Inflammatory macrophage (primary cell): ENCODE data around the gene HOXA11.

Experiments
- DNase-seq, 2 donors: peaks; one replicate each; pipeline ENCODE4 v3.0.0-alpha.2; 2020 to 2022
- total RNA-seq, 18 experiments: gene quantifications; one replicate each; lab custom pipeline; 2026; ENCODE audit warnings: mixed read lengths in 6 of 18, inconsistent platforms in 2 of 18; lab: John Stamatoyannopoulos, UW

The HOXA11 gene
- total RNA-seq, result 0 to 0.07 (median 0) reads per million in 18 experiments

GRCh38 chr7:27185013-27185853 lies at the start of gene HOXA11:
Gene HOXA11 (minus strand): TSS chr7:27185232. CDS start chr7:27185144, 88 bp downstream.
- DNase-seq, result no peak

GRCh38 chr7:27229448-27229847 lies 44.4 kb upstream of the HOXA11 start:
- DNase-seq, result no peak

DNA sequence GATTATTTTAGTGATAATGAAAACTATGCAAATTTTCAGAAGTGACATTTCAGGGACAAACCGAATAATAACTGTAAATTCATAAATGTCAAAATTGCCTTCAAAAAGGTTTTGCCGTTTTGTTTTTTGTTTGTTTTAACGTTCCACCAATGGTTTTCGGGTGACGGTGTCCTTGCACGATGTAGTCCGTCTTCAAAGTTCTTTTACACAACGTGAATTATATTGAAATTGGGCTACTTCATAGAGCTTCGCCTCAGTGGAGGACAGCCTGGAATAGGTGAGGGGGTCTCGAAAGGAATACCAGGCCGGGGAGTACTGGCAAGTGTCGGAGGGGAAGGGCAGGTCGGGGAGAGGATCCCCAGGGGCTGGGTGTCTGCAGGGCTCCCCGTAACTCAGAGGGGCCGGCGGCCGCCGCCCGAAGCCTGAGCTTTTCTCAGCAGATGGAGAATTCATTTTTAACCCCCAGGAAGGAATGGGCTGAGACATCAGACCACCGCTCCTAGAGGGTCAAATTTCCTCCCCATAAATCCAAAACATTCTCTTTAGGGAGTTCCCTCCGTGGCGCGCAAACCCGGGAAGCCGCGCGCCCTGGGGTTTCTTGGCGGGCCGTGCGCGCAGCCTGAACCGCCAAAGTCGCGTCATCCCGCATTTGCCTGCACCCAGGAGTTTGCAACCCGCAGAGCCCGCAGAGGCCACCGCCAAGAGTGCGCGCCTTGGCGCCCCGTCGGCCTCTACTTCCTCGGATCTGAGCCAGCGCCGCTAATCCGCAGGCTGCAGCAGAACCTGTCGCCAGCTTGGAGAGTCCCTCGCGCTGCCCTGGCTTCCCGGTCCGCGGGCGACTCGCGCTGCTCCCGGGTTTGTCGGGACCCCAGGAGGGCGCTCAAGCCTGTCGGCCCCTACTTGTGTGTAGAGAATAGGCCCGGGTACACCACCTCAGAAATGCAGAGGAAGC lies 40.2 kb upstream of the HOXA11 start:
- no peak for DNase-seq

DNA sequence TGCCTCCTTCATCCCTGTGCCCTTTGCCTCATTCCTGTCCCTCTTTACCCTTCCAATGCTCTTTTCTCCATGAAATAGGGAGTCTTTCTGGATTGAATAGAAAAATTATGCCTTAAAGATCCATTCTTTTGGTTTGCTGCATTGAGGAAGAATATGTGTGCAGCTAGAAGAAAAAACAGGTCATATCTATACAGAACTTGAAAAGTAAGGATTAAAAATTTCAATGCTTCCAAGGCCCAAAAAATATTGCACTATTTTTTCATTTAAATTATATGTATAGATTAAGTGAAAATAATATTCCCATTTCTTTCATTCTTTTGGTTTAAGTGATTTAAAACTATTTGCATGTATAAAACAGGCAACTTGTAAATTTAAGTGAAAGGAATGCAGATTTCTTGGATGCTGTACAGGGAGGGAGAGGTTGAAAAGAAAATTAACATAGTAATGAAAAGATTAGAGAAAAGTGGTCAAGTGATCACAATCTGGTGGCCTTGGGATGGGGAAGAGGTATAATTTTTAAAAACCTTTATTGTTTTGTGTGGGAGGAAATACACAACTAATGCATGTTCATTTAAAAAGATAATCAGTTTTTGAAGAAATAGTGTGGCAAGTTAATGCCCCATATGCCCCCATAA lies 39.0 kb upstream of the HOXA11 start:
- no peak for DNase-seq

DNA sequence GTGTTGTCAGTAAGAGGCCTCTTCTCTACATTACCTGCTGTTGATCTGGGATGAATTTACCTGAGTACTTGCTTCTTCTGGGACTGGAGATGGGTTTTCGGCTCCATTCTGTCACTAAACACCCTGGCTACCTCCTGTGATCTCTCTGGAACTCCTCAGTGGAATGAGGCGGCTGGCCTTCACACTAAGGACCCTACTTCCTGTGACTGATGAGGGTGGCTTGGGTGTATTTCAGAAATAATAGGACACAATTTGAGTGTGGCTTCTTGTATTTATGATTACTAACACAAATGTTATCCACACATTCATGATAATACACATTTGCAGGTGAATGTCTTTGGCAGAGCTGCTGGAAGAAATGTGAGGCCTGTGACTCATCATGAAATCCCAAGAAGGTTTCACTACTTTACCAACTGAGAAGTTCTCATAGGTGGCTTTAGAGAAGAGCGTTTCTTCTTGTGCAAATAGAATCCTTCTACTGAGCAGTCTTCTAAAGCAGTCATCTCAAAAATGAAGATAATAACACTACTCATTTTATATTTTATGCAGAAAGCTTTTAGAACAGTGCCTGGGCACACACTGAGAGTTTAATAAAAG lies 36.3 kb upstream of the HOXA11 start:
- no peak for DNase-seq

GRCh38 chr7:27220440-27220955 lies 35.5 kb upstream of the HOXA11 start:
- DNase-seq, result no peak

GRCh38 chr7:27219821-27220220 lies 34.8 kb upstream of the HOXA11 start:
- DNase-seq, result no peak

DNA sequence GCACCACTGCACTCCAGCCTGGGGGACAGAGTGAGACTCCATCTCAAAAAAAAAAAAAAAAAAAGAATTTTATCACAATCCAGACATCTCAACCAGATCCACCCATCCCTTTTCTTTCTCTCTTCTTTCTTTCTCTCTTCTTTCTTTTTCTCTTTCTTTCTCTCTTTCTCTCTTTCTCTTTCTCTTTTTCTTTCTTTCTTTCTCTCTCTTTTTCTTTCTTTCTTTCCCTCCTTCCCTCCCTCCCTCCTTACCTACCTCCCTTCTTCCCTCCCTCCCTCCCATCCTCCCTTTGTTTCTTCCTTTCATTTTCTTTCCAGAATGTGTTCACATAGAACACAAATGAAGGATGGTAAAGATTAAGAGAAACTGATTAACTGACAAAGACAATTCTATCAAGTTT lies 32.9 kb upstream of the HOXA11 start:
- DNase-seq, result no peak

GRCh38 chr7:27215356-27215755 lies 30.3 kb upstream of the HOXA11 start:
- no peak for DNase-seq

DNA sequence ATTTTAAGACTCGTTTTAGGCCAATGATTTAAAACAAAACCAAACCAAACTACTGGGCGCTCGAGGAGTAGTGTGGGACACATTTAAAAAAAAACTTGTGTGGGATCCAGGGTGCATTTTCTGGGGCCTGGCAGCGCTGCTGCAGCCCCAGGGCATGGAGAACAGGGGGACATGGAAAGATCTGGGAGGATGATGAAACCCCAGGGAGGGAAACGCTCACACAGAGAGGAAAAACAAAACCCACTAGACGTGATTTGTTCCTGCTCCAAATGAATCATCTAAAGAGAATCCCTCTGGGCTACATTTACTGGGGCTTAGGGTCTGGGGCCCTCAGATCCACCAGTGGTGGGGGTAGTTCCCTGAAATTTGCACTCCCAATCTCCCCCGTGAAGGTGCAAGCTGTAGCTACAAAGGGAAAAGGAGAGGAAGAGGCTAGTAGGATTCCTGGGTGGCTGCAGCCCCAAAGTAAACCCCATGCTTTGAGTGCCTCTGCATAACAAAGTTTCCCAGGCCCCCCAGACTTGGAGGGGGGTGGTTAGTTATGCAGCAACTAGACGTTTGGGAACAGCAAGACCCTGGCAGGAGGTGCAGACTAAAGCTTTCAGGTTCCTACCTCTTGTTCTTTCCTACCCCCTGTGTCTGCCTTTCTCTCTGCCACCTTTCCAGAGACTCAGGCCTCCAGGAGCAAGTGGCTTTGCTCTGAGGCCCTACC lies 29.4 kb upstream of the HOXA11 start:
- no peak for DNase-seq

DNA sequence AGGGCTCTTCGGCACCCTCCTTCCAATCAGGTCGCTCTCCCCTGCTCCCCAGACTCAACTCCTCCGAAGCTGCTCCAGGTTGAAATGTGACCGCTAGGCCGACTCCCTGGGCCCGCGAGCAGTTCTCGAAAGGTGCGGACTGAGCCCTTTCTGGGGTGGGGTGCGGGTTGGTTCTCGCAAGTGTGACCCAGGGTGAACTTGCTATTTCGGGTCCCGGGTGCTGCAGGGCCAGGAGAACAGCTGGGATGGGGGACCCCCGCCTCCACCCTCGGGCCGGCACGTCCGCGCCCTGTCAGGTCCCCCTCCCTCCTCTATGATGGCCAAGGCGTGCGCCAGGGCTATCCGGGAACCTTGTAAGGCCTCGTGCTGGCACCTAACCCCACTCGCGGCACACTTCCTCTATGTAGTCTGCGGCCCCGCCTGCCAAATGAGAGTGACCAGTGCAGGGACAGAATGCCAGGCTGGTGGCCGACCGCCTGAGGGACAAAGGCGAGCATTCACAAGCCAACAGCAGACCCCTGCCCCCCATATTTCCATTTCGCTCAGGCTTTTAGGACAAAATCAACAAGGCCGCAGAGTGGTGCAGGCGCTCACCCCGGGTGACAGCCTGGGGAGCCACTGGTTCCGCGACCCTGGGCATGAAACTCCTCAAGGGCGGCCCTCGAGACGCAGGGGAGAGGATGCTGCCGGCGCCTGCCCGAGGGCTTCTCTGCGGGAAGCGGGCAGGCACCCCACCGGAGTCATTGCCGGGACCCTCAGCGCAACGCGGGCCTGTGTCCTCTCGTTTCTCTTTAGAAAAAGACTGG lies 28.6 kb upstream of the HOXA11 start:
- DNase-seq, result no peak

DNA sequence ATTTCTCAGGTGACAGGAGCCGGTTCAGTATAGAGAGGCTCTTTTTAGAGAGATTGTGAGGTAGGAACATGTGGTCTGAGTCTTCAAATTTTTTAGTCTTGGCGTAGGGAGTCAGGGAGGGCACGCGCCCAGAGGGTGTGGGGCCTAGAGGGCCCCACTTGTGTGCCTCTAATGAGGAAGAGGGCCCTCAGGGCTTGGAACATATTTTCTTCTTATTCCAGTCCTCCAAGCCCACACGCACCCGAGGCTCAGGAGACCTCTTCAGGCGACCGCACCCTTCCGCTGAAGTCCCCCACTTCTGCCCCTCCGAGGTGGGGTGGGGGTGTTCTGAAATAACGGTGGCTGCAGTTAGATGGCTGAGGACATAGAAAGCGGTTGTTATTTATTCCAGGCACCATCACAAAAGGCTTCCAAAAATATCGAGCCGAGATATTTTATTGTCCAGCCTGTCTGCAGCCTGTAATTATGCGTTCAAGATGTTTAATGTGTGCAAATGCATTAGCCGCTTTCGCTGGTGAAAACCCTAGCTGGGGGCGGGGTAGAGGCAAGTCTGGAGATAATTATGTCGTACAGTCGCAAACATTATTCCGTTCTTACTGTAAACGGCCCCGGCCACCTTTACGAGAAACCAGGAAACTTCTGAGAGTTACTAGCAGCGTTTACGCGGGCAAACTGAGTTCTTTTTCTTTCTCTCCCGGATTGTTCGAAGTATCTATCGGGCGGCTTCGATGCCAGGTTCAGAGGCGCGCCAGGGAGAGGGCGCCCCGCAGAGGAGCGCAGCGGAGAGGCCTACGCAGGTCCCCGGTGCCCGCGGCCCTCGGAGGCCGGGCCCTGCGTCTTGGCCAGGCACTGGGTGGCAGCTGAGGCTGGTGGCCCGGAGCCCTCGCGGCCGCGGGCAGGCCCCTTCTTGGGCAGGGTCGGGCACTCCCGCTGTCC lies 27.7 kb upstream of the HOXA11 start:
- no peak for DNase-seq

- no peak for DNase-seq
These were observed 26.8 kb upstream of the HOXA11 start for GRCh38 chr7:27211764-27212204.

GRCh38 chr7:27211084-27211446 lies 26.0 kb upstream of the HOXA11 start:
- DNase-seq, result no peak

GRCh38 chr7:27210441-27211083 lies 25.5 kb upstream of the HOXA11 start:
- peak in 1 of 2 donors; percentile 59 for DNase-seq

DNA sequence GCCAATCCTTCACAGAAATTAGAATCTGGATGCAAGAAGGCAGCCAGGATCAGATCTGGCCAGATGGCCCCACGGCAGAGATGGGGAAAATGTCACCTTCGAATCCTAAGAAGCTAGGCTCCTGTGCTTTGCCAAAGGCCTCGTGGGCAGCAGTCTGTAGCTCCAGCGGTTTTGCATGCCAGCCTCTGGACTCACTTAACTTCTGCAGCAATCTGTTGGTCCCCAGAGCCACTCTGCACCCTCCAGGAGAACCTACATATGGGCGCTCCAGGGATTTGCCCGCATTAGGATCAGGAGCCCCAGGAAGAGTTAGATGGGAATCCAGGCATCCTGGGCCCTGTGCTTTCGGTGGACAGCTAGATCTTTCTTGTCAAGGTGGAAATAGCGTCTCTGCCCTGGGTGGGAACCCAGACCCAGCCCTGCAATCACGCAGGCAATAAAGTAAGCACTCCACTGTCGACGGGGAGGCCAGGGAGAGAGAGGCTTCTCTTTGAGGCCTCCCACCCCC lies 25.0 kb upstream of the HOXA11 start:
- no peak for DNase-seq

DNA sequence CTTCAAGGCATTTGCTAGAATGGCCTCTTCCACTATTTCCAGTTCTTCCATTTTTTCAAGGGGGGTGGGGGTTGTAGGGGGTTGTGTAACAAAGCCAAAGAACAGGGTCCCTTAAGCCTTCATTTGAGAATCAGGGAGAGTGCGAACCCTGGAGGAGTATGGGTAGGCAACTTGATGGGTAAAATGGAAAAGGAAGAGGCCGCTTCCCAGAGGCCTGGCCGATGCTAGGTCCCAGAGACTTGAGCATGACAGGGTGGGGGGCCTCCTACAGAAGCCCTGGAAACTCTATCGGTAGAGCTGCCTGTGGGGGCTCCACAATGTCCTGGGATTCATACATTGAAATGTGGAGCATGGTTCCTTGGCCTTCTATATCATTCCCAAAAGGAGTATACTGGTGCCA lies 24.0 kb upstream of the HOXA11 start:
- DNase-seq, result no peak

DNA sequence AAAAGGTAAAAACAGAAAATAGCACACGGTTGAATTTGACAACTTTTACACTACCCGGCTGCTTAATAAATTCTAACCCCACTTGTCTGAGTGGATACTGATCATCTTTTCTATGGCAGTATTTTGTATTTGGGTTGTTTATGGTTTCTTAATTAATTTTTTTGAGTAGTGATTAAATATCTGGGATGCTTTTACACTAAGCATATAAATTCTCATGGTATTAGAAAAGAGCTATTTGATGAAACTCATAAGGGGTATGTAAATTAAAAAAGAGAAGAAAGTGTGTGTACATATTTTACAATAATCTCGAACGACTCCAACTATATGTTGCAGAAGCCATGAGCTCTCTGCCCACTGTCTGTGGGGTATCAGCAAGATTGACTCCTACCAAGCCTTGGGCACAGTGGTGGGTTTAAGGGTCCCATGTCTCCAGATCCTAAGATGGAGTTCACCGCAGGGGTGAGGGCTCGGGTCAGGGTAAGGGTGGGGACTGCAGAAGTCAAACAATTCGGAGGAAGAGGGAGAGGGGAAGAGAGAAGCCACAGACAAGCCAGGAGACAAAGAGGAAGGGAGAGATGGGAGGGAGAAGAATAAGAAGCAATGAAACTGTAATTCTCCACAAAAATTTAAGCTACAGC lies 22.4 kb upstream of the HOXA11 start:
- DNase-seq, result no peak
